Hypothalamus (tissue), 51 donors: Measurements from ENCODE around the gene PRKAR1B.
A peak's percentile ranks its signal among the peaks of the same experiment; 100 is the strongest.

ENCODE experiments used
- DNase-seq, 51 donors: peaks; one replicate each; lab custom pipeline; 2025; lab: John Stamatoyannopoulos, UW

The PRKAR1B gene

DNA sequence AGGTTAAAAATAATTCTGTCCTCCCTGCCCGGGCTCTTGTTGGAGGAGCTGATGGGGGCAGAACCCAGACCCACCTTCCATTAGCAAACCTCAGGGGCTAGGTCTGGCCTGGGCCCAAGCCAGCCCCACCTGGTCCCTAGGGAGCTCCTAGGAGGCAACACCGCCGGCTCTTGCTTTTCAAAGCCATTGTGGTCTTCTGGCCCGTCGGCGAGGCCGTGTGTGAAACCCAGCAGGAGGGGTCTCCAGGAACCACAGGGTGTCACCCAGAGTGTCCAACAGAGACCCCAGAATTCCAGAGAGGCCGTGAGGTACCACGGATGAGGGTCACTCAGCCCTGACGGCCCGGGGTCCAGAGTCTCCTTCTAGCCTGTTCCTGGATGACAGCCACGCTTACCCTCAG lies 190.8 kb downstream of the PRKAR1B start:
- no peak for DNase-seq

DNA sequence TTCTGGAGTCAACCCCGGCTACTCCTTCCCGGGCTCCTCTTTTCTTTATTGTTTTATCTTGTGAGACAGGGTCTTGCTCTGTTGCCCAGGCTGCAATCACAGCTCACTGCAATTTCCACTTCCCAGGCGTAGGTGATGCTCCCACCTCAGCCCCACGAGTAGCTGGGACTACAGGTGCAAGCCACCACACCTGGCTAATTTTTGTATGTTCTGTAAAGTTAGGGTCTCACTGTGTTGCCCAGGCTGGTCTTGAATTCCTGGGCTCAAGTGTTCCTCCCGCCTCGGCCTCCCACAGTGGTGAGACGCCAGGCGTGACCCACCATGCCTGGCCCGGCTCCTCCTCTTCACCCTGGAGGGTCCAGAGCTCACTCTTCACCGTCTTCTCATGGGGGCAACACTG lies 192.1 kb downstream of the PRKAR1B start:
- no peak for DNase-seq

DNA sequence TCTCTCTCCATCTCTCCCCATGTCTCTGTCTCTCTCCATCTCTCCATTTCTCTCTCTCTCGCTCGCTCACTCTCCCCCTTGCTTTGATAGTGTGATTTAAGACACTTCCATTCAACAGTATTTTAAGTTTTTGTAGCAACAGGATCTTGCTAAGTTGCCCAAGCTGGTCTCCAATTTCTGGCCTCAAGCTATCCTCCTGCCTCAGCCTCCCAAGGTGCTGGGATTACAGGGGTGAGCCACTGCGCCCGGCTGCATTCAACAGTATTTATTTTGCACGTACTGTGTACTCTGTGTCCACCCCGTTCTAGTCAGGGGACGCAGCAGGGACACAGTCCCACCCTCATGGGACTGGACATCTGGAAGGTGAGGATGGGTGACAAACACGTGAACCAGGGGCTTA lies 193.0 kb downstream of the PRKAR1B start:
- no peak for DNase-seq

DNA sequence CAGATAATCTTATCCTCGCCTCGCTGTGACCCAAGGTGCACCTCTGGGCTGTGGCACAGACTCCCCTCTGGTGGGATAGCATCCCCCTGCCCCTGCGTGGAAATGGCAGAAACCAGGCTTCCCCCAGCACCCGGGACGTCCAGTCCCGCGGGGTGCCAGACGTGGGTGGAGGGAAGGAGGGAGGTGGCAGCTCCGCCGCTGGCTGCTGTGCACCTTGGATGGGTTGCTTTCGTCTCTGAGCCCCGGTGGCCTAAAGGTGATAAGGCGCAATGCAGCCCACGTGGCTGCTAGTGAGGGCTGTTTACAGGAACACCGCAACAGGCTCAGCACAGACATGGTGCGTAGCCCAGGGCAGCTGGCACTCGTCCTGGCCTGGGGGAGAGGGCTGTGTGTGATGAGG lies 193.8 kb downstream of the PRKAR1B start:
- DNase-seq = no peak

DNA sequence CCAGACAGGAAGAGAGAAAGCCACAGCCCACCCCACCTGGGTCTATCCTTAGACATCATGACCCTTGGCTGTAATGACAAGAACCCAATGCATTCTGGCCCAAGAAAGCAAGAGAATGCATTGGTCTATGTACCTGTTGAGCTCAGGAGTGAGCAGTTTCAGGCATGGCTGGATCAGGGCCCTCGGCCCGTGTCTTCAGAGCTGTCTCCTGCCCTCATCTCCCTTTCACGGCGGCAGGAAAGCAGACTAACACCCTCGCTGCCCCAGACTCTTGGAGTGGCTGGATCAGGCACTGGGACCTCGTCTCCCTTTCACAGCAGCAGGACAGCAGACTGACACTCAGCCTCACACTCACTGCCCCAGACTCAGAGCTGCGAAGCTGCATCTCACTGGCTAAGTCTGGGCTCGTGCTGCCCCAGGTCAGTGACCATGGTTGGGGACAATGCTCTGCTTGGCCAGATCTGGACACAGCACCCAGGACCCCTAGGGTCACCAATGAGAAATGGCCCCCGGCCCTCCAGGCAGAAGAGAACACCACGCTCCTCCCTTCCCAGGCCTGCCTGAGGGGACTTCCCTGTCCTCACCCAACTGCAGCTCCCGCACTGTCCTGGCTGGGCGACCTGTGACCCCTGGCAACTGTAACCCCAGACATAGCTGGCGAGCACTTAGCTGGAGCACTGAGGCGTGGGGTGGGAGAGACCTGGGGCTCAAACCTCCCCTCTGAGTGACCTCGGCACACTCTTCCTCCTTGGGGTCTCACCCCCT lies 194.5 kb downstream of the PRKAR1B start:
- DNase-seq = no peak

DNA sequence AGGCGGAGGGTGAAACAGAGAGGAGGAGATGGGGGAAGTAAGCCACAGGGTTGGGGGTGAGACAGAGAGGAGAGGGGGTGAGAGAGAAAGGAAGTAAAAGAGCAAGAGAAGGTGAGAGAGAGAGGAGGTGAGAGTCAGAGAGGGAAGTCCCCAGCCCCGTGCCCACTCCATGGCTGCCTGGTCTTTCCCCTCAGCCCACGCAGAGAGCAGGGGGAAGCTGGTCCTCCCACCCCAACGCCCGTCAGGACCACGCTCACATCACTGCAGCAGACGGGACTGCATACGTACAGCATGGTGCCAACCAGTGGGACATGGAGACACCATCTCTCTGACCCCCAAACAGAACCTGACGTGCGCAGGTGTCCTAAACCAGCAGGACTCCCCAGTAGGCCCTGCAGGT lies 195.3 kb downstream of the PRKAR1B start:
- no peak for DNase-seq

DNA sequence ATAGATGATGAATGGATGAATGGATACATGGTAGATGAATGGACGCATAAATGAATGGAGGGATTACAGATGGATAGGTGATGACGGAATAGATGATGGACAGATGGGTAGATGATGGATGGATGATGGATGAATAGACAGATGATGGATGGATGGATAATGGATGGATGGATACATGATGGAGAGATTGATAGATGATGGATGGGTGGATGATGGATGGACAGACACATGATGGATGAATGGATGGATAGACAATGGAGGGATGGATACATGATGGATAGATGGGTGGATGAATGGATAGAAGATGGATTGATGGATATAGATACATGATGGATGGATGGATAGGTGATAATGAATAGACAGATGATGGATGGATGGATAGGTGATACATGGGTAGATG lies 198.6 kb downstream of the PRKAR1B start:
- no peak for DNase-seq

DNA sequence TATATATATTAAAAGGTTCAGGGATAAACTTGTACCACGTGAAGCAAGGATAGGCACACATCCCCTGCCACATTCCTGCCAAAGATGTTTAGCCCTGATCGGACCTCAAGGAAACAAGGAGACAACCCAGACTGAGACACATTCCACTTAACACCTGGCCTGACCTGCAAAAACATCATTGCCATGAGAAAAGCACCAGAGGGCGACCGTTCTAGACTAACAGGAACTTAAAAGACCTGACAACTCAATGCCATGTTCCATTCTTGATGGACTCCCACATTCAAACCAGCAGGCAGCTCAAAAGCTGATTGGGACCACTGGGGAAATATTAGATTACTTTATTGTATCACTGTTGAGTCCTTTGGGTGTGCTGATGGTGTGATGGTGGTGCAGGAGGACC lies 199.4 kb downstream of the PRKAR1B start:
- no peak for DNase-seq

DNA sequence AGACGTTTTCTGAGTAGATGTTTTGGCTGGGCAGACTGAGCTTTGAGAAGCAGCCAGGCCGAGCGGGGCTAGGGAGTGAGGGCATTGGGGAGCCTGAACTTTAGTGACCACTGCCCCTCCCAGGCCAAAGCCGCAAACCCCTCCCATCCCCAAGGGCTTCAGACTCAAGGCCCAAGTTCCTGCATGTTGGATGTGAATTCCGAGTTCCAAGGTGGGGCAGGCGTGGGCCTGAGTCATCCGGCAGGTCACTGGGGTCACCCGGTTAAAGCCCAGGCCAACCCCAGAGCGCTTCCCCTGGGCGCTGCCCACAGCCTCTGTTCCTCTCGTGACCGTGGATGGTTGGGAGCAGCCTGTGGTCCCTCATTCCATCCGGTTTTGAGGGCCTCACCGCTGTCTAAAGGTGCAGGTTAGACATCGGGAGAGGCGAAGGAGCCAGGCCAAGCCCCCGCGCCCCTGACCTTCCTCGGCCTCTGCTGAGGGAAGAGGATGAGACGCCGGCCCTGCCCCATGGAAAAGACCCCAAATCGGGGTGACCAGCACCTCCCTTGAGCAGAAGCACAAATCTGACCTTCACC lies 200.5 kb downstream of the PRKAR1B start:
- no peak for DNase-seq

DNA sequence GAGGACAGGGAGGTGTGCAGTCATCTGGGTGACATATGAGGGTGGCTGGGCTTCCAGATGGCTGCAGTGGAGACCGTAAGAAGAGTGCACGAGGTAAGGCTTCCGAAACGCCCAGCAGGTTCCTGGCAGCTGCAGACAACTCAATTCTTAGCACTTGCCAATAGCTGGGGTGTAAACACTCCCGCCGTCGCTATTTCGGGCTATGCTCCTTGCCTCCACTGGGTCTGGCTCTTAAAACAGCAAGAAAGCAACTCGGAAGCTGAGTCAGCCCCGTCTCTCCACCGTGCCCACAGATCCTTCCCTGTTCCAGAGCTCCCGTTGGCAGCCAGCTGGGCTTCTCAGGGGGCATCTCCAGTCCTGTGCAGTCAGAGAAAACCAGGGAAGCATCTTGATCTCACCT lies 201.3 kb downstream of the PRKAR1B start:
- peak in 1 of 51 donors; percentile 47 for DNase-seq

DNA sequence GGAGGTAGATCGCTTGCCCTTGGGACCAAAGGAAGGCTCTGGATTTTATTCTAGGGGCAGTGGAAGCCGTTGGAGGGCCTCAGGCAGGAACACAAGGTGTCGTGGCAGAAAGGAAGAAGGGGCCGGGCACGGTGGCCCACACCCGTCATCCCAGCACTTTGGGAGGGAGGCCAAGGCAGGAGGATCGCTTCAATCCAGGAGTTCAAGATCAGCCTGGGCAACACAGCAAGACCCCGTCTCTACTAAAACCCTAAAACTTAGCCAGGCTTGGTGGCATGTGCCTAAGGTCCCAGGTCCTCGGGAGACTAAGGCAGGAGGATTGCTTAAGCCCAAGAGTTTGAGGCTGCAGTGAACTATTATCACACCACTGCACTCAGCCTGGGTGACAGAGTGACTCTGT lies 202.3 kb downstream of the PRKAR1B start:
- no peak for DNase-seq

DNA sequence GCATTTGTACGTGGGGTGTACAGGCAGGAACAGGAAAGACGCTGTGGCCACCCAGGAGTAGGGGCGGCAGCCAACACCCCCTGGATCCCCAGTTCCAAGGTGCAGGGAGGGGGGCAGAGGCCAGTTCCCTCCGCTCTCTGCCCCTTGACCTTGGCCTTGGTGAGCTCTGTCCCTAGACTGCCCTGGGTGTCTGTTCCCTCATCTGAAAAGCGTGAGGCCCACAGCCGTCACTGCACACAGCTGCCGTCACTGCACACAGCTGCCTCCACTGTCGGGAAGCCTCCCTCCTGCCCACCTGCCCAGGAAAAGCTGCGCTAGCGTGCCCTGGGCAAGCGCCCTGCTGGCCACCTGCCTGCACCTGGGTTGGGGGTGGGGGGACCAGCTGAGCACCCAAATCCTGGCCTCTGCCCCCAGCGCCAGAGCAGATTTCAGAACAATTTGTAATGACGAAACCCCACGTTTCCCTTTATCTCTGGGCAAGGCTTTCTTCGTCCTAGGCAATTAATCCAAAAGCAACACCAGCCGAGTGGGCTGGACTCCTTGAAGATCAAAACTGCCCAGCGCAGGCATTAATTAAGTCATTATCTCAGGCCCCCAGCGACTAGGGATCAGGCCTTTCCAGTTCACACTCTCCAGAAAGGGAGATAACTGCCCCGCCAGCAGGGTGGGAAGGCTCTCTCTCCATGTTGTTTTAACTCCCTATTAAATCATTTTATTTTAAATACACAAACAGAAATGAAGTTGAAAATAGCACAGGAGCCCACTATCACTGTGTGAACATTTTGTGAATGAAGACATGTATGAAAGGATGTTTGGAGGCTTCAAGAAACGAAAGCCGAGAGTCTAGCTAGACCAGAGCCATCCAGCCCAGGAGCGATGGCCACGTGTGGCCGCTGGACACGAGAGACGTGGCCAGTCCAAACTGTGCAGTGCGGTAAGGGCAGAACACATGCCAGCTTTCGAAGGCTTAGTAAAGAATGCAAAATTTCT lies 203.4 kb downstream of the PRKAR1B start:
- no peak for DNase-seq

DNA sequence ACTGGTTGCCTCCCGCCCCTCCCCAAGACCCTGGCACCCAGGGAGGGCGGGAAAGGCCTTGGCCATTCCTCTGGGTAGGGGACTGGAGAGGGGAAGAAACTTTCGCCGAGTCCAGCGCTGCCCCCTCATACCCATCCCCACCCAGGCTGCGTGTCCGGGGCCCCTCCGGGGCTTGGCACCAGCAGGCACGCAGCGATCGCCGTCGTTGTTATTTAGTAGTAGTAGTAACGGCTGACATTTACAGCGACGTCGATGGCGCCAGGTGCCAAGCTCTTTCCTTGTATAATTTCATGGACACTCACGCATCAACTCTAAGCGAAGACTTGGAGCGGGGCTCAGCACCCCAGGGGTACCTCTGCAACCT lies 204.1 kb downstream of the PRKAR1B start:
- DNase-seq = no peak

DNA sequence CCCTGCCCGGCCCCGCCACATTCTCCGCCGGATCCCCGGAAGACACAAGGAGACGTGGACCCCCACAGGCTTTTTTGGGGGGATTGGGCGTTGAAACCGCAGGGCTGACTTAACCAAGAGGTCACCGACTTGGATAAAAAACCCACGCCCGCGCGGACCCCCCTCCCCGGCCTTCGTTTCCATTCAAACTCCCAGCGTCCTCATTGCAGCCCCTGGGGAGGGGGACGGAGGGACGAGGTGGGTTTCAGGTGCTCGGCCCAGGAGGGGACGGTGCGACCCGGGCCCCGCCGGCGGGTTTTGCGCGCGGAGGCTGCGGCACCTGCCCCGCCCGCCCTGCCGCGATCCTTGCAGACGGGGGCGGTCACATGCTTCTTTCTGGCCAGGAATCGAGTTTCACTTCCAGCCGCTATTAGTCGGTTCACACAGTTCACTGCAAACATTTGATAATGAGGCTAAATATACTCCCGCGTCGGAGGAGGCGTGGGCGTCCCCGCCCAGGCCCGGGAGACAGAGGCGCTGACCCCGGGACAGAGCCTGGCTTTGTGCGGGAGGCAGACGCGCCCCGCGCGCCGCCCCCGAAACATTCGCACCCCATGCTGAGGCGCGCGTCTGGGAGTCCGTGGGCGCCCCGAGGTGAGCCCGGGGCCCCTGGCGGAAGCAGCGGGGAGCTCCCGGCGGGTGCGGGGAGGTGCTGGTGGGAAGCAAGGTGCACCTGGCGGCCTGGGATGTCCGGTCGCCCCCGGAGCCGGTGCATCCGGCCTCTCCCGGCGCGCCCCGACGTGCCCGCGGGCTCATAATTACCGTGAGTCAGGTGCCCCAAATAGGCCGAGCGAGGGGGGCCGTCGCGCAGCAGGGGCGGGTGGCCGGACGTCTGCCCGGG lies 204.8 kb downstream of the PRKAR1B start:
- peak in 20 of 51 donors; percentile 7 to 56 (median 23) for DNase-seq

DNA sequence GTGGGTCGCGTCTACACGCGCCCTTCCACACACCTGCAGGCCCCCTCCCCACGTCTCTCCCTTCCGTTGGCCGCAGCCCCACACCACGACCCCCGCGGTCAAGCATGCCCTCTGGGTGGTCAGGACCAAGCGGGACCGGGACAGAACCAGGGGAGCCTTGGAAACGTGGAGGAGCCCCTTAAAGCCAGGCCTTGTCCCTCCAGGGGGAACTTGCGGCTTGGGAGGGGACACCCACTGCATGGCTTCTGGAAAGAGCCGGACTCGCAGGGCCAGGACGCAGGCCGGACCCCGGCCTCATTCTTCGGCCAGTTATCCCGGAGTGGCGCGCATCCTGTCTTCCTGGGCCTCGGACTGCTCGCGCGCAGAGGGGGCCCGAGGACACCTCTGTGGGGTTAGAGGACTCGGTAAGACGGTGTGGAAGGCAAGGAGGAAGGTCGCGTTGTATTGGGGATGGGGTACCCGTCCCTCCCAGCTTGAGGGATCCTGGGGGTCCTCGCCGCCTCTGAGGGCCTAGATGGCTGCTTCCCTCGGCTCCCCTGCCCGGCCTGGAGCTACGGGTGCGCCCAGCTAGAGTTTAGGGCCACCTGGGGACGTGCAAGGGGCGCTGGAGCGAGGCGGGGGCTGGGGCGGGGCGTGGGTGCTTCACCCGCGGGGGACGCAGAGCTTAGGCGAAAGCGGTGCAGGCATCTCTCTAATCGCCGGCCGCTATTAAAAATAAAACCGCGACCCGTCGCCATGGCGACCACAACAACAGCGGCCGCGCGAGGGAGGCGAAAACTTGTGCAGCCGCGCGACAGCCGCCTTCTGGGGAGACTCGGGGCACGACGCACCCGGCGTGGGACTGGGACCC lies 205.6 kb downstream of the PRKAR1B start:
- DNase-seq = peak in 16 of 51 donors; percentile 8 to 55 (median 24)

DNA sequence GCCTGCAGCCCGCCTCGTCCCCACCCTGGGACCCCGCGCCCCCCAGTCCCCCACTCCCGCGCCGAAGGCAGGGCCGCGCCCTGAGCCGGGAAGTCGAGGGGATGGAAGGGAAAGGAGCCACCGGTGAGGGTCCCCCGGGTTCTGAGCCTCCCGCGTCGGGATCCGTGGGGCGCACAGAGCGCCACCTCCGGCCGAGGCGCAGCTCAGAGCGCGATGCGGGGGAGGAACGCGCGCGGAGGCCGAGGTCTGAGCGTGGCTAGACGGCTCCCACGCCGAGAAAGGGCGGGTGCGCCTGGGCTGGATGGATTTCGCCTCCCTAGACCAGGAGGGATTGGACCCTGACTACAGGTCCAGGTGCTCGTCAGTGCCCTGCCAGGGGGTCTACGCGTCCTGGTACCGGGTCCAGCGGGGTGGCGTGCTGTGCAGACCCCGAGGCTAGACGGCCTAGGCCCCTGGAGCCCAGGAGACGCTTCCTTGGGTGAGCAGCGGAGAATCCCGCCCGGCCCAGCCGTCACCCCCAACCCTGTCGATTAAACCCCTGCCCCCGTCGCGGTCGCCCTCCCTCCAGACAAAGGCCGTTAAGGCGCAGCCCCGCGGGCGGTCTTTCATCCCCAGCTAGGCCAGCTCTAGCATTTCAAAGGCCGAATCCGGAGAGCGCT lies 206.4 kb downstream of the PRKAR1B start:
- DNase-seq = peak in 7 of 51 donors; percentile 20 to 35 (median 29)

DNA sequence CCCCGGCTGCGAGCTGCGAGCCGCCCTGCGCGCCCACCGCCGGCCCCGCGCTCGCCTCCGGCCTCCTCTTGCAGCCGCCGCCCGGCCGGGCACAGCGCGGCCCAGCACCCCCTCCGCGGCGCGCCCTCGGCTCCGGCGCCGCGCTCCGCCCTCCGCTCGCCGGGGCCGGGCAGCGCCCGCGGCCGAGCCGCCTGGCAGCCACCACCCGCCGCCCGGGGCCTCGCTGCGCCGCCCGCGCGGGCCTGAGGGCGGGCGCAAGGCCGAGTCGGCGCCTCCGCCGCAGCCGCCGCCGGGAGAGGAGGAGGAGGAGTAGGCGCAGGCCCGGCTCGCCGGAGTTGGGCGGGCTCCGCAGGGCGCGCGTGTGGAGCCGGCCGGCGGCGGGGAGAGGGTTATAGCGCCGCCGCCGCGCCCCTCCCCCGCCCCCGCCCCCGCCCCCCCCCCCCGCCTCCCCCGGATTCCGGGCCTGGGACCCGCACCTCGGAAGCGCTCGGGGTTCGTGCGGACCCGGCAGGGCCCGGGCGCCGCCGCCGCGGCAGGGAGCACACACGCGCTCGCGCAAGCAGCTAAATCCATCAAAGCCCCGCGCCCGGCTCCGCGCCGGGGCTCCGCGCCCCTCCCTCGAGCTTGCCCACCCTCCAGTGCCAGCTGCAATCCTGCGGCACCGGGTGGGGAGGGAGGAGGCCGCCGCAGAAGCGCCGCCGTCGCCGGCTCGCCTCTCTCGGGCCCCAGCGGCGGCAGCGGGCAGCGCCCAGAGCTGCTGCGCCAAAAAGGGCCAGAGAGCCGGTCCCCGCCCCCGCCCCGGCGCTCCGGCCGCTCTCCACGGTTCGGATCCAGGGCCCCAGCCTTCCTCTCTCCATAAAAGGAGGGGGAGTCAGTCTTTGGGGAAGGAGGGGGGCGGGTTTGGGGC lies 207.3 kb downstream of the PRKAR1B start, which contains the start of gene PDGFA:
Gene PDGFA (minus strand): TSS at position 363 of the 907 bp plus-strand sequence. CDS start 845 bp downstream, outside the sequence.
- peak in 39 of 51 donors; percentile 11 to 78 (median 58) for DNase-seq
